Endodermal cell (in vitro differentiated cells): Measurements from ENCODE around the gene USP9X. TPM values are rescaled to one million over a fixed set of nuclear protein-coding genes. Genes with fewer than 3 reads are reported as not detected.

ENCODE experiments used
- DNase-seq: peaks from one replicate; pipeline ENCODE4 v3.0.0-alpha.2; 2017
- H3K27ac ChIP-seq: 2 replicates; pipeline ENCODE4 v1.5.1; 2013; ENCODE audit warnings: mild to moderate bottlenecking, low read depth, low read length, moderate library complexity
- H3K27me3 ChIP-seq: 2 replicates; pipeline ENCODE4 v1.6.1; 2013; ENCODE audit warnings: mild to moderate bottlenecking, low read length, moderate library complexity; ENCODE audit not compliant: insufficient read depth, control insufficient read depth, poor library complexity, severe bottlenecking
- H3K36me3 ChIP-seq: 2 replicates; pipeline ENCODE4 v1.7.0; 2013; ENCODE audit warnings: mild to moderate bottlenecking, low read length, moderate library complexity; ENCODE audit not compliant: control insufficient read depth, insufficient read depth
- H3K4me1 ChIP-seq: one replicate; pipeline ENCODE4 v1.7.0; 2013; ENCODE audit warnings: low read length; ENCODE audit not compliant: control insufficient read depth, insufficient read depth
- H3K4me3 ChIP-seq: 2 replicates; pipeline ENCODE4 v1.5.1; 2013; ENCODE audit warnings: mild to moderate bottlenecking, low read length, moderate library complexity
- H3K9ac ChIP-seq: 2 replicates; pipeline ENCODE4 v1.6.1; 2013; ENCODE audit warnings: mild to moderate bottlenecking, low read length, moderate library complexity; ENCODE audit not compliant: poor library complexity, severe bottlenecking; ENCODE audit errors: extremely low read depth
- H3K9me3 ChIP-seq: 2 replicates; pipeline ENCODE4 v1.6.1; 2013; ENCODE audit warnings: mild to moderate bottlenecking, low read length, moderate library complexity; ENCODE audit not compliant: control insufficient read depth
- H3K27ac Mint-ChIP-seq: 2 replicates; pipeline ENCODE4 v1.8.0; 2020; ENCODE audit warnings: mixed read lengths
- H3K27me3 Mint-ChIP-seq: 2 replicates; pipeline ENCODE4 v1.8.0; 2021; ENCODE audit warnings: mild to moderate bottlenecking, mixed read lengths; ENCODE audit not compliant: insufficient read depth
- H3K36me3 Mint-ChIP-seq: 2 replicates; pipeline ENCODE4 v1.8.0; 2020; ENCODE audit warnings: low read depth, mixed read lengths
- H3K4me1 Mint-ChIP-seq: 2 replicates; pipeline ENCODE4 v1.8.0; 2020; ENCODE audit warnings: mixed read lengths
- H3K4me3 Mint-ChIP-seq: 2 replicates; pipeline ENCODE4 v1.8.0; 2020; ENCODE audit warnings: mild to moderate bottlenecking, moderate library complexity, mixed read lengths
- H3K9me3 Mint-ChIP-seq: 2 replicates; pipeline ENCODE4 v1.8.0; 2020; ENCODE audit warnings: mild to moderate bottlenecking, mixed read lengths
- WGBS, 2 experiments: methylation state at CpG; one replicate each; pipeline versions ENCODE4 v1.1.5 to v1.1.7; 2013; ENCODE audit warnings: missing lambda C conversion rate in 2 of 2, mixed read lengths in 1 of 2; ENCODE audit not compliant: insufficient coverage in 1 of 2, insufficient read length in 1 of 2; 5-methylcytosine and 5-hydroxymethylcytosine counted together
- total RNA-seq, 2 donors: library from RNA; stranded (reverse); fragmentation: NEBNext Ultra II Directional in 1 of 2; extraction: Animal tissue kit (Norgen Biotek cat#: 25700) in 1 of 2; gene quantifications; 2 replicates in 1 of 2; 3 replicates in 1 of 2; pipeline ENCODE4 v1.2.1, GENCODE V29; 2021
- TF ChIP-seq, protein P1 (sequence below): fragments of 200-600 bp; sonication (generic); conservative IDR thresholded peaks from 2 replicates; pipeline ENCODE4 v1.5.0; 2021; ENCODE audit warnings: antibody characterized with exemption, mild to moderate bottlenecking

The USP9X gene
- total RNA-seq, 2 donors from 2014 or later = 88.1 to 128 TPM

DNA sequence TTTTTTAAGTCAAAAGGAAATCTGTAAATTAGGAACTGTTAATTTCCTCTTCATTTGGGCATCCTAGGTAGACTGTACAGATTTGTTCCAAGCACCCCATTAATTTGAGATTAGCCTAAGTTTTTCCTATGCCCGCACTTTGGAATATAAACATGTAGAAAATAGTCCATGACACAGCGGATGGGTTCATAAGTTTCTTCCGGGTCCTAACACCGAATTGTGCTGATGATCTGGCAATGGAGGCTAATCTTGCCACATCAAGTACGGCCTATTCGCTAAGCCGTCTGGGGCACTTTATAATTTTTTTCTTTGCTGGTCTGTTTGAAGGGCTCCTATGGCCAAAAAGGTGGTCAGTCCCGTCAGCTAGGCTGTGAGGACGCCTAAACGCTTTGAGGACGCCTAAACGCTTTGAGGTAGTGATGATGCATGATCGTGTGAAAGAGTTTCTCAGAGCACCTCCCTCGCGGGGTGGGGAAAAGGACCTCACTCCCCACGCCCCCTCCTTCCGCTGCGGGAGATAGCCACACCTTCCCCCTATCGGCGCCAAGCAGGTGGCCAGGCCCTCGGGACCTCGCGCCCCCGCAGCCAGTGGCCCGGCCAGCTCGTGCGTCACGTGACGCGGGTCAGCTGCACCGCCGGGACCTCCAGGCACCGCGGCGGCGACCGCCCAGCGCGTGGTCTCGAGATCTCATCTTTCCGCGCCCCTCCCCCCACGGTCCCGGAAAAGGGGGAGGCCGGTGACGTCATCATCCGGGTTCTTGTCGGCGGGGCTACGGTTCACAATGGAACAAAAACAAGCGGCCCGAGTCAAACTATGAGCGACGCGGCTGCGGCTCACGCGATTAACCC lies 977 bp upstream of the USP9X start:
- no peaks in the 10 kb centered on the region for H3K4me1 ChIP-seq
- TF ChIP-seq, protein P1, sequence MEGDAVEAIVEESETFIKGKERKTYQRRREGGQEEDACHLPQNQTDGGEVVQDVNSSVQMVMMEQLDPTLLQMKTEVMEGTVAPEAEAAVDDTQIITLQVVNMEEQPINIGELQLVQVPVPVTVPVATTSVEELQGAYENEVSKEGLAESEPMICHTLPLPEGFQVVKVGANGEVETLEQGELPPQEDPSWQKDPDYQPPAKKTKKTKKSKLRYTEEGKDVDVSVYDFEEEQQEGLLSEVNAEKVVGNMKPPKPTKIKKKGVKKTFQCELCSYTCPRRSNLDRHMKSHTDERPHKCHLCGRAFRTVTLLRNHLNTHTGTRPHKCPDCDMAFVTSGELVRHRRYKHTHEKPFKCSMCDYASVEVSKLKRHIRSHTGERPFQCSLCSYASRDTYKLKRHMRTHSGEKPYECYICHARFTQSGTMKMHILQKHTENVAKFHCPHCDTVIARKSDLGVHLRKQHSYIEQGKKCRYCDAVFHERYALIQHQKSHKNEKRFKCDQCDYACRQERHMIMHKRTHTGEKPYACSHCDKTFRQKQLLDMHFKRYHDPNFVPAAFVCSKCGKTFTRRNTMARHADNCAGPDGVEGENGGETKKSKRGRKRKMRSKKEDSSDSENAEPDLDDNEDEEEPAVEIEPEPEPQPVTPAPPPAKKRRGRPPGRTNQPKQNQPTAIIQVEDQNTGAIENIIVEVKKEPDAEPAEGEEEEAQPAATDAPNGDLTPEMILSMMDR = no peak
- peaks cover 12% of the 10 kb centered on the region for H3K36me3 Mint-ChIP-seq
- peak overlapping the region; percentile 87 for H3K4me3 ChIP-seq
- H3K9ac ChIP-seq = peak overlapping the region; percentile 99
- H3K27me3 Mint-ChIP-seq = no peaks in the 10 kb centered on the region
- H3K27ac Mint-ChIP-seq = peak overlapping the region; percentile 100
- peaks cover 21% of the 10 kb centered on the region for H3K4me1 Mint-ChIP-seq
- DNase-seq = peak; percentile 99
- peak overlapping the region; percentile 89 for H3K4me3 Mint-ChIP-seq
- WGBS, 2 experiments = 1 to 8% methylated on average over 4 to 53 of the region's 58 CpGs
- H3K9me3 Mint-ChIP-seq = peaks cover 16% of the 10 kb centered on the region
- H3K9me3 ChIP-seq = no peaks in the 10 kb centered on the region
- H3K36me3 ChIP-seq = no peaks in the 10 kb centered on the region
- H3K27me3 ChIP-seq = no peaks in the 10 kb centered on the region
- H3K27ac ChIP-seq = peak overlapping the region; percentile 100

DNA sequence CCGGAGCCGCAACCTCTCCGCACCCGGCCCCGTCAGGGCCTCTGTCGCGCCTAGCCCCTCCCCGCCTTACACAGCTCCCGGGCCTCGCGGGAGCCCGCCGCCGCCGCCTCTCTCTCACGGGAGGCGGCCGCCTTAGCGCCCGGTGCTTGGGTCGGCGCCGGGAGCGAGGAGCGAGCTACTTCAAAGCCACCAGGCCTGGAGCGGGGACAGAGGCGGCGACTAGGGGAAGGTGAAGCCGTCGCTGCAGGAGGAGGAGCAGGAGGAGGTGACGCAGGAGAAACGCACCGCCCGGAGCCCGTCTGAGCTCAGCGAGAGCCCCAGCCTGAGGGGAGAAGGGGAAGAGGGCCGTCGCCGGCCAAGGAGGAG lies 250 bp downstream of the USP9X start:
- Mint-ChIP-seq H3K9me3 (peaks cover 20% of the 10 kb centered on the region), H3K4me1 (peaks cover 29% of the 10 kb centered on the region), H3K27ac (peak overlapping the region; percentile 90), H3K4me3 (peak overlapping the region; percentile 89), H3K27me3 (no peaks in the 10 kb centered on the region), H3K36me3 (peaks cover 12% of the 10 kb centered on the region)
- Histone ChIP-seq H3K9ac (peak overlapping the region; percentile 87), H3K4me1 (no peaks in the 10 kb centered on the region), H3K27me3 (no peaks in the 10 kb centered on the region), H3K9me3 (no peaks in the 10 kb centered on the region), H3K36me3 (no peaks in the 10 kb centered on the region), H3K4me3 (peak overlapping the region; percentile 88), H3K27ac (peak overlapping the region; percentile 100)
- WGBS, 2 experiments = 0% methylated on average over 6 to 39 of the region's 39 CpGs
- DNase-seq = no peak
- TF ChIP-seq, protein P1 = no peak

DNA sequence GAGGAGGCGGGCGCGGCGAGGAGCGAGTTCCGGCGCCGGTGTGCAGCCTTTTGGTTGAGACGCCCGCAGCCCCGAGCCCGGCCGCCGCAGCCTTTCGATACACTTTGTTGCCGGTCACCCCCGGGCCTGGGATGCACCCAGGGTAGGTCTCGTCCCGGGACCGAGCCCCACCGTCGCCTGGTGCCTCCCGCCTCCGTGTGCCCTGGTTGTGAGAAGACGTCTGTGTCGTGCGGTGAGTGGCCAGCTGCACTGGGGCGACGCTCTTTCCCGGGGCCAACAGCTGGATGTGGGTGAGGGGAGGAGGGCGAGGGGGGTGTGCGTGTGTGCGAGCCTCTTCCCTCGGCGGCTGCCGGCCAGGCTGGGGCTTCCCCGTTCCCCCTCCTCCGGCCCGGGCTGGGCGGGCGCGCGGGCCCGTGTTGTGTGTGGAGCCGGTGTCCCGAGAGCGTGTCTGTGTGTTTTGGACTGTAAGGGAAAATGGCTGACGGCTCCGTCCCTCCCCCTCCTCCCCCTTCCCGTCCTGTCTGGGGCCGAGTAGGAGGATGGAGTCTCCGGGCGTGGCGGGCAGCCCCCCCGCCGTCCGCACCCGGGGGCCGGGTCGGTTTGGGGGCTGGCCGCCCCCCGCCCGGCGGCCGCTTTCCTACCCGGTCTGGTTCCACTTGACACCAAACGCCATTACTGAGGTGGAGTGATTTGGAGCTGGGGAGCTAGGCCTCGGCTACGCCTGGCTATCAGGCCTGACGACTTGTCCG lies 807 bp downstream of the USP9X start:
- Mint-ChIP-seq H3K27me3 (no peaks in the 10 kb centered on the region), H3K36me3 (peaks cover 12% of the 10 kb centered on the region), H3K9me3 (peaks cover 22% of the 10 kb centered on the region), H3K27ac (peak overlapping the region; percentile 90), H3K4me3 (peak overlapping the region; percentile 89), H3K4me1 (peaks cover 35% of the 10 kb centered on the region)
- Histone ChIP-seq H3K4me3 (peak overlapping the region; percentile 88), H3K4me1 (no peaks in the 10 kb centered on the region), H3K9me3 (no peaks in the 10 kb centered on the region), H3K9ac (peak overlapping the region; percentile 87), H3K27me3 (no peaks in the 10 kb centered on the region), H3K36me3 (no peaks in the 10 kb centered on the region), H3K27ac (peak overlapping the region; percentile 100)
- 0% methylated on average over 42 of the region's 71 CpGs; no CpG with 5 or more reads in 1 of the 2 experiments for WGBS, 2 experiments
- TF ChIP-seq, protein P1 = no peak
- peak; percentile 86 for DNase-seq
